Astrocyte of the cerebellum (primary cell): ENCODE measurements around the gene ELF4.

Experiments used
- DNase-seq: peaks from one replicate; pipeline ENCODE4 v3.0.0-alpha.2; 2011; ENCODE audit warnings: low read depth
- H3K4me3 ChIP-seq: 2 replicates; pipeline ENCODE4 v1.5.1; 2011; ENCODE audit warnings: mild to moderate bottlenecking, low read depth, low read length, moderate library complexity
- CTCF ChIP-seq: IDR thresholded peaks from 2 replicates; pipeline ENCODE4 v1.5.1; 2012; ENCODE audit warnings: low read length, low read depth, moderate library complexity, mild to moderate bottlenecking; ENCODE audit errors: missing control alignments
- in situ Hi-C: cut with HindIII; loops from 2 replicates; pipeline ENCODE4 v1.10.0; 2017; ENCODE audit warnings: low sequenced_read_pairs

Gene ELF4

GRCh38 chrX:130085551-130086446 lies 24.5 kb downstream of the ELF4 start:
- DNase-seq, result no peak
- TF ChIP-seq CTCF, result no peak
- in situ Hi-C loops, result no loop called here
- H3K4me3 ChIP-seq, result no peak overlapping the region

GRCh38 chrX:130084631-130085237 lies 25.6 kb downstream of the ELF4 start:
- in situ Hi-C loops, result no loop called here
- no peak for DNase-seq
- no peak overlapping the region for H3K4me3 ChIP-seq
- TF ChIP-seq CTCF, result no peak

- no peak for TF ChIP-seq CTCF
- no peak overlapping the region for H3K4me3 ChIP-seq
- DNase-seq, result no peak
- in situ Hi-C loops, result no loop called here
Measured at GRCh38 chrX:130083656-130084382, 26.5 kb downstream of the ELF4 start.

- in situ Hi-C loops, result no loop called here
Measured at GRCh38 chrX:130083107-130083490, 27.2 kb downstream of the ELF4 start.

GRCh38 chrX:130082244-130083106 lies 27.8 kb downstream of the ELF4 start:
- no peak for TF ChIP-seq CTCF
- in situ Hi-C loops, result no loop called here
- H3K4me3 ChIP-seq, result no peak overlapping the region
- no peak for DNase-seq

More at GRCh38 chrX:130083107-130083490, 27.2 kb downstream of the ELF4 start:
- no peak for DNase-seq
- no peak for TF ChIP-seq CTCF
- H3K4me3 ChIP-seq, result no peak overlapping the region

- no peak for DNase-seq
- in situ Hi-C loops, result no loop called here
- no peak overlapping the region for H3K4me3 ChIP-seq
- no peak for TF ChIP-seq CTCF
Measured at GRCh38 chrX:130081421-130082045, 28.8 kb downstream of the ELF4 start.
